HG03064 (cell line): ENCODE results near the gene HRH3.

Experiments used
- ATAC-seq: cut with Tn5 transposase; IDR thresholded peaks from one replicate; pipeline ENCODE4 v1.9.1; 2021; ENCODE audit warnings: low read depth; ENCODE audit not compliant: unreplicated experiment

The HRH3 gene

DNA sequence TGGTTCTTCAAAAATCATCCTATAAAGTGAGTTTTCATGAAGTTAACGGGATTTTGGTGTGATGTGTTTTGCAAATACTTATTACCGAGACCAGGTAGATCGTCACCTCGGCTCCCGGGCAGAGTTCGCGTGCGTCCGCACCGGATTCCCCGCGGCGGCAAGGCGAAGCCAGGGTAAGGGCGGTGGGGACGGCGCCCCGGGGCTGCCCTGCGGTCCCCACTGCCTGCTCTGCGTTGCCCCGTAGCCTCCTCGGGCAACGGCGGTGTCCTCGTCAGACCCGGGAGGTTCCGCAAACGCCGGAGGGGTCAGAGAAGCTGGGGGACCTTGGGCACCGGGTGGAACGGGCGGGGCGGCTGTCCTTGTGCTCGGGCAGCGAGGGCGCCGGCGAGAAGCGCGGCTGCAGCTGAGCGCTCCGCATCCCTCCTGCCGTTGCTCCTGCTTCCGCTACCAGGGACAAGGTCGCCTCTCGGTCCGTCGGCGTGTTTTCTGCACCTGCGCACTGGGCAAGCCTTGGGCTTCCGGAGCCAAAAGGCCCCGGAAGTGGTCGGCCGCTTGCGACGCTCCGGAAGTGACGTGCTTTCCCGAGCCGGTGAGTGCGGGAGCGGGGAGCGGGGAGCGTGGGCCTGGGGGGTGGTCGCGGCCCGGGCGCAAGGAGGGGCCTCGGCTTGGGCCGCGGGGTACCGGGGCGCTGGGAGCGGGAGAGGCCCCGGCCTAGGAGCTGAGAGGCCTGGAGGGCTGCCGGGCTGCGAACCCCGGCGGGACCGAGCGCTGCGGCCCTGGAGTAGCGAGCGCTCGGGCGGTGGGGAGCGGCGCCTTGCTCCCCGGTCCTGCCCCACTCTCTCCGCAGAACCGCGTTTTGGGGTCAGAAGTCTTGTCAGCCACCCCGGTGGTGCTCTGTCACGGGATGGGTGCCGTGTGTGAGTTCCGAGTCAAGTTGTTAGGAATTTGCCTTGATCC is 37.3 kb downstream of the HRH3 start, which contains the start of gene MTG2:
Gene MTG2, plus strand, starts transcription at position 560 of the 957 bp plus-strand sequence. CDS start 10,393 bp downstream, outside the sequence.
- peak; percentile 85 for ATAC-seq

- ATAC-seq: no peak
These were observed 38.3 kb downstream of the HRH3 start for GRCh38 chr20:62181808-62182207.

DNA sequence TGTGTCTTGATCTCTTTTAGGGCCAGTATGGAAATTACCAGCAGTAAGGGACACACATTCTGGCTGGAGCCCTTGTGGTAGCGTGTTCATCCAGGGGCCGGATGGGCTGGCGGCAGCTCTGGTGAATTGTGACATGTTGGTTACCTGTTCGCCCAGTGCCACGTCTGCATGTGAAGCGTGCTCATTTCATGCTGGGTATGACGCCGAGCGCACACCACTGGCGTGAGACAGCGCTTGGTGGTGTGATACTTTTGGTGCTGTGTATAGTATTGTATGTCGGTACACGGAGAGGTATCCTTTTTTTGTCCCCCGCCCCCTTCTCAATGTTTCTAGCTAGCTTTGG is 40.9 kb downstream of the HRH3 start:
- no peak for ATAC-seq

GRCh38 chr20:62178316-62179161 is 41.5 kb downstream of the HRH3 start:
- no peak for ATAC-seq

DNA sequence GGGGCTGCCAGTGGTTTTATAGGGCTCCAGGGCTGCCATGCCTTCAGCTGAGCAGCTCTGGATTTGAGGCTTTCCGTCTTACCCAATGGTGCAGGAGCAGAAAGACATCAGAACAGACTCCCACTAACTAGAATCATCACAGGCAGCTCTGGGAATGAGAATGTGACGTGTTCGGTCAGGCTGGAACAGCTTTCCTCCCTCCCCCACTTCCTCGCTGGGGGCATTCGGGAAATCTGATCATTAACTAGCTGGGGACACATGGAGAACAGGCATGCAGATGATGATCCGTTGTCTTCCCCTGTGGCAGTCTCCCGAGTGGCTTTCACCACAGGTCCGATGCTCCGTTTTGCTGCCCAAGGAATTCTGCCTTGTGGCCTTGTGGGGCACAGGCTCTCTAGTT is 42.8 kb downstream of the HRH3 start:
- ATAC-seq: no peak

GRCh38 chr20:62176866-62177265 is 43.2 kb downstream of the HRH3 start:
- no peak for ATAC-seq

GRCh38 chr20:62175711-62176110 is 44.4 kb downstream of the HRH3 start:
- ATAC-seq: no peak

GRCh38 chr20:62174870-62175624 is 45.0 kb downstream of the HRH3 start:
- no peak for ATAC-seq

DNA sequence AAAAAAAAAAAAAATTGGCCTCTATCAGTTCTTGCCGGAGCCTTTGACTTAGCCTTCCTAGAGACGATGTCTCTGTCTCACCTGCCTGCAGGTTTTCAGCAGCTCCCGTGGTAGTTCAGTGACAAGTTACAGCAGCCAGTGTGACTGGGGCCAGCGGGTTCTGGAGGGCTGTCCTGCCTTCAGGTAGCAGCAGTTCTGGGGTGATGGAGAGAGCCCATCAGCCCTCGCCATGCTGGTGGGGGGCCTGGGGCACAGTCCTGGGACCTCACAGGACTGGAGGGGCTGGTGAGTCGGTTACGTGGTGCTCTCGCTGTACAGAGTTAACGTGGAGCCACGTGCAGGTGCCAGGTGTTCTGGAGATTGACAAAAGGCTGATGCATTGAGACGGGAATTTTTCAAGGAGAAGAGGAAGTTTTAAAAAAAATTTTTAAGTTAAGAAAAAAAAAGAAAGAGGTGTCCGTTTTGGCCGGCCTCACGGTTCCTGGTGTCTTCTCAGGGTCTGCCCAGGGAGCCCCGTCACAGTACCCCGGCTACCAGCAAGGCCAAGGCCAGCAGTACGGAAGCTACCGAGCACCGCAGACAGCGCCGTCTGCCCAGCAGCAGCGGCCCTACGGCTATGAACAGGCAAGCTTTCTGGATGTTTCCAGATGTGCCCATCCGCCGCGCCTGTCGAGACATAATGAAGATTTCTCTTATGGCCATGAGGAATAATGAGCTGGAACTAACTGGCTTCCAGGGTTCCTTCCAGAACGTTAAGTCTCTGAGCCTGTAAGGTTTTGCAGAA is 45.9 kb downstream of the HRH3 start:
- no peak for ATAC-seq

GRCh38 chr20:62172666-62173065 is 47.4 kb downstream of the HRH3 start:
- no peak for ATAC-seq

DNA sequence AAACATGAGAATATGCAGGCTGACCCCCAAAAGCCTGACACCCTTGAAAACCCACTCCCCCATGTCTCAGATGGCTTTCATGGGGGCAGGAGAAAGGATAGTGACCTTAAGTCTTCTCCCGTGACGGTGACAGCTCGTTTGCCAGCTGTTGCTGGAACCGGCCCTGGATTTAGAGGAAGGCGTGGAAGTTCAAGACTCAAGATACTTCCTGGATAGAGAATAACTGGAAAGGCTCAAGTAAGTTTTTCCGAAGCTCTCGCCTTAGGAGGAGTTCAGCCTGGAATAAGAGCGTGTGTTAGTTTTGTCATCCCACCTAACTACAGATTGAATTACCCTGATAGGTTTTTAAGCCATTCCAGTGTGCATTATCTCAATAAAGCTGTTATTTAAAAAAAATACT is 48.8 kb downstream of the HRH3 start:
- no peak for ATAC-seq

GRCh38 chr20:62170536-62170935 is 49.5 kb downstream of the HRH3 start:
- ATAC-seq: no peak

DNA sequence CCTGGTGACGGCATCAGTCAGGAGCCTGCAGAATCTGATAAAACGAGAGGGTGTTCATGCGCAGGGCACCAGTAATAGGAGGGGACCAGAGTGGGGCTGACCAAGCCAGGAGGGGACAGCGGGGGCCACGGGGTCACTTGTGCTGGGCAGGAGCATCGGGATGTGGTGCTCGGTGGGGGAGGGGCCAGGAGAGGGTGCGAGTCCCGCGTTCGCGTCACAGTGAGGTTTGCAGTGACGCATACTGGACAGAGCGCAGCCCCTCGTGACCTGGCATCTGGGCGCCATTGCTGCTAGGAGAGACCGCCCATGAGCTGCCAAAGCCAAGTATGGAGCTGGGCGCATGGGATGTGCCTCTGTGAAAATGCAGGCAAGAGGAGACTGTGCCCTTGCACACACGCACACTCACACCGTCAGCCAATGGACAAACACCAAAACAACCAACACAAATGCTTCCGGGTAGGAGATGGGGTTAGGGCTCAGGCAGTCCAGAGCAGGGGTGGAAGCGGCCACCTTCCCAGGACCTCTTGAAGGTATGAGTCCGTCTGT is 51.1 kb downstream of the HRH3 start:
- no peak for ATAC-seq

GRCh38 chr20:62168061-62168460 is 52.0 kb downstream of the HRH3 start:
- no peak for ATAC-seq

DNA sequence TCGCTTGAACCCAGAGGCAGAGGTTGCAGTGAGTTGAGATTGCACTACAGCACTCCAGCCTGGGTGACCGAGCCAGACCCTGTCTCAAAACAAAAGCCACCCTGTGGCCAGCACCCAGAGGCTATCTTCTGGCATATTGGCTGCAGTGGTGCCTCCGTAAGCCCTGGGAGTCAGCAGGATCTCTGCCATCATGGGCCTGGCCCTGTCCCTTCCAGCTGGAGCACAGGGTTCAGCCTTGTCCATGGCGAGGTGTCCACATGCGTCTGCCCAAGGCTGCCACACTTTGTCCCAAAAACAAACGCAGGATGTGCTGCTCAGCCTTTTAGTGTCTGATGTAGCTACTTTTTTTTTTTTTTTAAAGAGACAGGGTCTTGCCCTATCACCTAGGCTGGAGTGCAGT is 52.6 kb downstream of the HRH3 start:
- no peak for ATAC-seq

DNA sequence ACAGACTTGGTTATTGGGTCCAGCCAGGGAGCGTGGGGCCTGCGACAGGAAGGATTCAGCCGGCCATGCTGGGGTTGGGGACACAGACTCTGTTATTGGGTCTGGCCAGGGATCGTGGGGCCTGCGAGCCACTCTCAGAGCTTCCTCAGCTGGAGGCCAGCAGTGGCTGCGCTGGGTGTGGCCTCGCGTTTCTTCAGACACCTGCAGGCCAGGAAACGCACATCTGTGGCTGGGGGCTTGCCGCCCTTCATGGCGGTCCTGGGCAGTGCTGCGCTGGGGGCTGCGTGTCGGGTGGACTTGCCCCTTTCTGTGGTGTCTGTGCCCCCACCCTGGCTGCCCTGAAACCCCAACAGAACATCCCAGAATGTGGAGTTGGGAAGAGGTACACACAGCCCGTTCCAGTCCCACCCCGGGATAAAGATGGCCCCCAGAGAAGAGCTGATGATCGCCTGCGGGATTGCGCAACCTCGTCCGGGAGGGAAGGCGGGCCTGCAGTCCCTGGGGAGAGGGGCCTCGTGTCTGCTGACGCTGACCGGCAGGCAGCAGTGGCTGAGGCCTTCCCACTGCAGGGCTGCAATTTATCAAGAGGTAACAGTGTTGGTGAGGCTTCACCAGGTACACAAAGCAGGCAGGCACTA is 54.2 kb downstream of the HRH3 start:
- ATAC-seq: no peak
